Measurements from ENCODE around the gene NPAS3. TPM values are rescaled to one million over a fixed set of nuclear protein-coding genes. Genes with fewer than 3 reads are reported as not detected.

NPAS3 gene
- total RNA-seq, 2 donors from 2014 or later = 0.33 to 0.78 TPM

GRCh38 chr14:32993921-32994320 lies 55.2 kb downstream of the NPAS3 start:
- Histone ChIP-seq H3K36me3 (replicated peaks in 1 of 2; ENCODE audit: insufficient read depth in 1 of 2, low read depth in 2 of 2) (no peaks in the 10 kb centered on the region), H3K4me1 (no peaks in the 10 kb centered on the region), H3K4me3 (no peak overlapping the region), H3K27ac (no peak overlapping the region), H3K9me3 (no peaks in the 10 kb centered on the region), H3K27me3 (no peaks in the 10 kb centered on the region)
- ATAC-seq = no peak
- TF ChIP-seq CTCF (IDR thresholded peaks at IDR 0.05) (no peak), POLR2A (IDR thresholded peaks at IDR 0.05) (no peak)
- DNase-seq = no peak
- intact Hi-C loops (cut with DNase I) = no loop called here

DNA sequence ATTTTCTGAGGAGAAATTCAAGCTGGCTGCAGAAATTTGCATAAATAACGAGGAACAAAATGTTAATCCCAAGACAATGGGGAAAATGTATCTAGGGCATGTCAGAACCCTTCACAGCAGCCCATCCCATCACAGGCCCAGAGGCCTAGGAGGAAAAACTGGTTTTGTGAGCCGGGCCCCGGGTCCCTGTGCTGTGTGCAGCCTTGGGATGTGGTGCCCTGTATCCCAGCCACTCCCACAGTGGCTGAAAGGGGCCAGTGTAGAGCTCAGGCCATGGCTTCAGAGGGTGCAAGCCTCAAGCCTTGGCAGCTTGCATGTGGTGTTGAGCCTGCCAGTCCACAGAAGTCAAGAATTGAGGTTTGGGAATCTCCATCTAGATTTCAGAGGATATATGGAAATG lies 57.7 kb downstream of the NPAS3 start:
- Histone ChIP-seq H3K9me3 (no peaks in the 10 kb centered on the region), H3K4me1 (no peaks in the 10 kb centered on the region), H3K27ac (no peak overlapping the region), H3K36me3 (replicated peaks in 1 of 2; ENCODE audit: insufficient read depth in 1 of 2, low read depth in 2 of 2) (no peaks in the 10 kb centered on the region), H3K27me3 (no peaks in the 10 kb centered on the region), H3K4me3 (no peak overlapping the region)
- no peak for DNase-seq
- WGBS, 2 donors = 85% methylated on average over 3 of the region's 3 CpGs
- no peak for ATAC-seq
- no peak for TF ChIP-seq CTCF (IDR thresholded peaks at IDR 0.05)
- no peak for TF ChIP-seq POLR2A (IDR thresholded peaks at IDR 0.05)
- intact Hi-C loops (cut with DNase I) = no loop called here

DNA sequence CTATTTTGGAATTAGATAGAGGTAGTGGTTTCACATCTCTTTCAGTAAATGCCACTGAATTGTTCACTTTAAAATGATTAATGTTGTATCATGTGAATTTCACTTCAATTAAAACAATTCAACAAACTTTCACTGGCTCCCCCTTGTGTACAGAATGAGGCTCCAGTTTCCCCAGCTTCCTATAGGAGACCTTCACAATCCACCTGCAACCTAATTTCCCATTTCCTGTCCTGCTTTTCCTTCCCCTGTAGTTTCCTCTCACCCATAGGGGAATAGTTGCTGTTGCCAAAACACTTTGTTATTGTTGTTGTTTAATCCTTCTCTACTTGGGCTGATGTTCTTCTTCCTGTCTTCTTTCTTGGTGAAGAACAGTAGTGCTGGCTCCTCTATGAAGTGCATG lies 59.8 kb downstream of the NPAS3 start:
- DNase-seq (peak in 3 of 4 donors; percentile 6 to 25 (median 13)), ATAC-seq (no peak)
- no peak overlapping the region for H3K27ac ChIP-seq

GRCh38 chr14:33009673-33010072 lies 71.0 kb downstream of the NPAS3 start:
- intact Hi-C loops (cut with DNase I) = no loop called here
- TF ChIP-seq POLR2A (IDR thresholded peaks at IDR 0.05) (no peak), CTCF (IDR thresholded peaks at IDR 0.05) (no peak)
- no peak for DNase-seq
- Histone ChIP-seq H3K36me3 (replicated peaks in 1 of 2; ENCODE audit: insufficient read depth in 1 of 2, low read depth in 2 of 2) (no peaks in the 10 kb centered on the region), H3K27ac (no peak overlapping the region), H3K4me1 (no peaks in the 10 kb centered on the region), H3K27me3 (no peaks in the 10 kb centered on the region), H3K9me3 (no peaks in the 10 kb centered on the region), H3K4me3 (no peak overlapping the region)
- ATAC-seq = no peak
- whole genome bisulfite sequencing, 2 donors = 86 to 92% methylated on average over 3 of the region's 3 CpGs

More for the DNA sequence above, 59.8 kb downstream of the NPAS3 start:
- Histone ChIP-seq H3K9me3 (no peaks in the 10 kb centered on the region), H3K27me3 (no peaks in the 10 kb centered on the region), H3K4me1 (no peaks in the 10 kb centered on the region), H3K36me3 (replicated peaks in 1 of 2; ENCODE audit: insufficient read depth in 1 of 2, low read depth in 2 of 2) (no peaks in the 10 kb centered on the region), H3K4me3 (no peak overlapping the region)
- TF ChIP-seq CTCF (IDR thresholded peaks at IDR 0.05) = peak in 5 of 7 experiments; percentile 29 to 48 (median 46)
- no peak for TF ChIP-seq POLR2A (IDR thresholded peaks at IDR 0.05)
- intact Hi-C loops (cut with DNase I) = no loop called here

GRCh38 chr14:33010495-33010894 lies 71.8 kb downstream of the NPAS3 start:
- Histone ChIP-seq H3K27me3 (no peaks in the 10 kb centered on the region), H3K4me3 (no peak overlapping the region), H3K4me1 (no peaks in the 10 kb centered on the region), H3K9me3 (no peaks in the 10 kb centered on the region), H3K36me3 (replicated peaks in 1 of 2; ENCODE audit: insufficient read depth in 1 of 2, low read depth in 2 of 2) (no peaks in the 10 kb centered on the region), H3K27ac (no peak overlapping the region)
- DNase-seq = no peak
- 89 to 90% methylated on average over 3 of the region's 3 CpGs for WGBS, 2 donors
- TF ChIP-seq POLR2A (IDR thresholded peaks at IDR 0.05) (no peak), CTCF (IDR thresholded peaks at IDR 0.05) (no peak)
- intact Hi-C loops (cut with DNase I) = no loop called here
- ATAC-seq = no peak
